Heart left ventricle (tissue), 16 donors: ENCODE data around the gene THSD4. TPM values are rescaled to one million over a fixed set of nuclear protein-coding genes. Genes with fewer than 3 reads are reported as not detected.

ENCODE experiments used
- ATAC-seq, 4 donors: fragments of 200-7000 bp; cut with Tn5 transposase; one replicate each; pipeline ENCODE4 v1.9.1; 2020 to 2022; ENCODE audit warnings: moderate library complexity in 4 of 4, mild to moderate bottlenecking in 3 of 4, moderate number of reproducible peaks in 1 of 4
- DNase-seq, 5 donors: peaks; one replicate each; pipeline ENCODE4 v3.0.0-alpha.2; 2020
- H3K27ac ChIP-seq, 12 donors: fragments of 200-600 bp; sonication (generic) in 4 of 12; one replicate each; pipeline versions ENCODE4 v1.5.0 to v1.8.0; 2016 to 2022; ENCODE audit warnings: mild to moderate bottlenecking in 2 of 12
- H3K27me3 ChIP-seq, 9 donors: fragments of 200-600 bp; sonication (generic) in 2 of 9; one replicate each; pipeline versions ENCODE4 v1.5.1 to v1.8.0; 2016 to 2022; ENCODE audit warnings: mild to moderate bottlenecking in 3 of 9
- H3K36me3 ChIP-seq, 9 donors: fragments of 200-600 bp; sonication (generic) in 2 of 9; one replicate each; pipeline versions ENCODE4 v1.5.0 to v1.8.0; 2018 to 2022; ENCODE audit warnings: mild to moderate bottlenecking in 2 of 9
- H3K4me1 ChIP-seq, 12 donors: fragments of 200-600 bp; sonication (generic) in 4 of 12; one replicate each; pipeline versions ENCODE4 v1.5.0 to v1.8.0; 2016 to 2022; ENCODE audit warnings: mild to moderate bottlenecking in 3 of 12
- H3K4me3 ChIP-seq, 12 donors: fragments of 200-600 bp; sonication (generic) in 4 of 12; one replicate each; pipeline versions ENCODE4 v1.5.0 to v1.8.0; 2017 to 2022; ENCODE audit warnings: mild to moderate bottlenecking in 9 of 12, moderate library complexity in 4 of 12
- H3K9me3 ChIP-seq, 12 donors: fragments of 200-600 bp; sonication (generic) in 4 of 12; one replicate each; pipeline versions ENCODE4 v1.5.0 to v1.8.0; 2016 to 2022; ENCODE audit warnings: mild to moderate bottlenecking in 1 of 12
- POLR2A ChIP-seq, 2 donors: fragments of 450-650 bp; IDR thresholded peaks; one replicate each; pipeline ENCODE4 v1.6.1; 2017; ENCODE audit warnings: antibody characterized with exemption in 2 of 2, mild to moderate bottlenecking in 2 of 2, moderate library complexity in 2 of 2
- WGBS, 4 donors: extraction: QIAGEN DNeasy Blood & Tissue Kit in 2 of 4; methylation state at CpG; one replicate each; pipeline versions ENCODE4 v1.1.5 to v1.1.7; 2013 to 2018; 5-methylcytosine and 5-hydroxymethylcytosine counted together
- intact Hi-C, 10 donors: fragments of 100-400 bp; cut with DNase I; formaldehyde crosslinking; loops; one replicate each; pipeline versions ENCODE4 v1.11.1 to v1.14.2; 2022
- polyA plus RNA-seq, 2 donors: library from polyadenylated mRNA; stranded (reverse); fragments of 200-250 nt; gene quantifications; one replicate each; pipeline ENCODE4 v1.2.3, GENCODE V29; 2013
- total RNA-seq, 9 donors: library from RNA; depleted of rRNA in 2 of 9; stranded (reverse); fragments of >200 nt in 2 of 9; fragmentation: NEBNext Ultra II Directional in 3 of 9; extraction: Animal tissue kit (Norgen Biotek cat#: 25700) in 3 of 9; gene quantifications; one replicate each; pipeline versions ENCODE4 v1.1.0 to v1.2.4, GENCODE V29; 2016 to 2023
- TF ChIP-seq, protein P1 (sequence below), 12 donors: fragments of 200-600 bp; sonication (generic) in 4 of 12; IDR thresholded peaks; one replicate each; pipeline versions ENCODE4 v1.5.0 to v1.8.0; 2018 to 2022; ENCODE audit warnings: antibody characterized with exemption in 12 of 12, mild to moderate bottlenecking in 5 of 12
- donor health status: ischemic (EF 13 %, LVEDD 7.1; RV severe dilation, severe dysfunction).
- donor health status: healthy with polysubstance abuse.
- donor health status: DM: no; HTN: yes; CAD: no.
- donor health status: DM: no; HTN: no; CAD: no.
- donor health status: ischemic (EF 25% LVEDD 6.9; RV normal size, moderate dysfunction).
- donor health status: ischemic (EF 25% LVEDD 5.7; RV mildly dilated, moderate dysfunction).
- donor health status: healthy.
- donor health status: DM: yes; HTN: yes; CAD: no.
- donor health status: ischemic (EF 35%, LVEDD 5.7; RV mildly dilated, moderate dysfunction).
- donor health status: nonischemic (EF 11% LVEDD 7.7; RV severe dilation, severe dysfunction).
- donor health status: DM: yes; HTN: yes; CAD: no.
- donor health status: PGD.
- donor health status: ischemic (EF 29% LVEDD 5.4; RV normal size, mild dysfunction).
- donor health status: nonischemic (EF 23%, LVEDD 6.1; RV moderate dilation, normal function).

Gene THSD4
- total and polyA plus RNA-seq, 11 donors = 32.6 to 206 (median 93.2) TPM

- DNase-seq = no peak
- intact Hi-C loops = no loop called here
- no peaks in the 10 kb centered on the region for H3K27me3 ChIP-seq
- H3K36me3 ChIP-seq = no peaks in the 10 kb centered on the region
- no peak overlapping the region for H3K4me3 ChIP-seq
- peaks cover 0 to 7% (median 0%) of the 10 kb centered on the region in 12 donors for H3K9me3 ChIP-seq
- TF ChIP-seq, protein P1, sequence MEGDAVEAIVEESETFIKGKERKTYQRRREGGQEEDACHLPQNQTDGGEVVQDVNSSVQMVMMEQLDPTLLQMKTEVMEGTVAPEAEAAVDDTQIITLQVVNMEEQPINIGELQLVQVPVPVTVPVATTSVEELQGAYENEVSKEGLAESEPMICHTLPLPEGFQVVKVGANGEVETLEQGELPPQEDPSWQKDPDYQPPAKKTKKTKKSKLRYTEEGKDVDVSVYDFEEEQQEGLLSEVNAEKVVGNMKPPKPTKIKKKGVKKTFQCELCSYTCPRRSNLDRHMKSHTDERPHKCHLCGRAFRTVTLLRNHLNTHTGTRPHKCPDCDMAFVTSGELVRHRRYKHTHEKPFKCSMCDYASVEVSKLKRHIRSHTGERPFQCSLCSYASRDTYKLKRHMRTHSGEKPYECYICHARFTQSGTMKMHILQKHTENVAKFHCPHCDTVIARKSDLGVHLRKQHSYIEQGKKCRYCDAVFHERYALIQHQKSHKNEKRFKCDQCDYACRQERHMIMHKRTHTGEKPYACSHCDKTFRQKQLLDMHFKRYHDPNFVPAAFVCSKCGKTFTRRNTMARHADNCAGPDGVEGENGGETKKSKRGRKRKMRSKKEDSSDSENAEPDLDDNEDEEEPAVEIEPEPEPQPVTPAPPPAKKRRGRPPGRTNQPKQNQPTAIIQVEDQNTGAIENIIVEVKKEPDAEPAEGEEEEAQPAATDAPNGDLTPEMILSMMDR (IDR thresholded peaks at IDR 0.05) = no peak
- TF ChIP-seq POLR2A (IDR thresholded peaks at IDR 0.05) = no peak
- ATAC-seq = no peak
- WGBS, 4 donors = 84 to 94% (median 89%) methylated on average over 5 of the region's 5 CpGs
- peaks cover 0 to 28% (median 7%) of the 10 kb centered on the region in 12 donors for H3K4me1 ChIP-seq
- no peak overlapping the region for H3K27ac ChIP-seq
These were observed 173.2 kb downstream of the THSD4 start for GRCh38 chr15:71288348-71288955.

- peak; percentile 65 to 73 (median 70) for ATAC-seq
- WGBS, 4 donors = 76 to 82% (median 77%) methylated on average over 3 of the region's 3 CpGs
- TF ChIP-seq POLR2A (IDR thresholded peaks at IDR 0.05) = no peak
- TF ChIP-seq, protein P1 (IDR thresholded peaks at IDR 0.05) = no peak
- H3K36me3 ChIP-seq = no peaks in the 10 kb centered on the region
- peaks cover 0 to 34% (median 7%) of the 10 kb centered on the region in 12 donors for H3K4me1 ChIP-seq
- no peak overlapping the region for H3K4me3 ChIP-seq
- peaks cover 0 to 7% (median 0%) of the 10 kb centered on the region in 12 donors for H3K9me3 ChIP-seq
- peak overlapping the region in 6 of 12 donors; percentile 5 to 45 (median 32) for H3K27ac ChIP-seq
- DNase-seq = no peak
- H3K27me3 ChIP-seq = no peaks in the 10 kb centered on the region
- intact Hi-C loops = no loop called here
These were observed 174.7 kb downstream of the THSD4 start for GRCh38 chr15:71290002-71290401.

GRCh38 chr15:71290881-71291635 is 175.8 kb downstream of the THSD4 start:
- no peak overlapping the region for H3K27ac ChIP-seq
- DNase-seq (no peak), ATAC-seq (no peak)
- no peak overlapping the region for H3K4me3 ChIP-seq
- TF ChIP-seq, protein P1 (IDR thresholded peaks at IDR 0.05) = no peak
- no peak for TF ChIP-seq POLR2A (IDR thresholded peaks at IDR 0.05)
- peaks cover 0 to 43% (median 14%) of the 10 kb centered on the region in 12 donors for H3K4me1 ChIP-seq
- H3K27me3 ChIP-seq = no peaks in the 10 kb centered on the region
- no peaks in the 10 kb centered on the region for H3K36me3 ChIP-seq
- WGBS, 4 donors = 68 to 81% (median 73%) methylated on average over 2 of the region's 2 CpGs
- H3K9me3 ChIP-seq = peaks cover 0 to 7% (median 0%) of the 10 kb centered on the region in 12 donors
- intact Hi-C loops = no loop called here

- 85 to 95% (median 91%) methylated on average over 1 of the region's 1 CpG for WGBS, 4 donors
- no peak overlapping the region for H3K27ac ChIP-seq
- DNase-seq (no peak), ATAC-seq (no peak)
- intact Hi-C loops = no loop called here
- H3K4me3 ChIP-seq = no peak overlapping the region
- H3K9me3 ChIP-seq = peaks cover 0 to 7% (median 0%) of the 10 kb centered on the region in 12 donors
- TF ChIP-seq, protein P1 (IDR thresholded peaks at IDR 0.05) = no peak
- TF ChIP-seq POLR2A (IDR thresholded peaks at IDR 0.05) = no peak
- no peaks in the 10 kb centered on the region for H3K27me3 ChIP-seq
- H3K4me1 ChIP-seq = peaks cover 0 to 48% (median 15%) of the 10 kb centered on the region in 12 donors
- no peaks in the 10 kb centered on the region for H3K36me3 ChIP-seq
These were observed 176.5 kb downstream of the THSD4 start for GRCh38 chr15:71291723-71292122.
